GM12873 (cell line): Measurements from ENCODE around the gene ARF4.

Source experiments
- TF ChIP-seq, protein P1 (sequence below): IDR thresholded peaks from 2 replicates; pipeline ENCODE4 v1.5.1; 2012; ENCODE audit warnings: low read depth, mild to moderate bottlenecking, moderate library complexity, low read length, control low read depth; ENCODE audit not compliant: insufficient read depth; ENCODE audit errors: missing control alignments

The ARF4 gene

DNA sequence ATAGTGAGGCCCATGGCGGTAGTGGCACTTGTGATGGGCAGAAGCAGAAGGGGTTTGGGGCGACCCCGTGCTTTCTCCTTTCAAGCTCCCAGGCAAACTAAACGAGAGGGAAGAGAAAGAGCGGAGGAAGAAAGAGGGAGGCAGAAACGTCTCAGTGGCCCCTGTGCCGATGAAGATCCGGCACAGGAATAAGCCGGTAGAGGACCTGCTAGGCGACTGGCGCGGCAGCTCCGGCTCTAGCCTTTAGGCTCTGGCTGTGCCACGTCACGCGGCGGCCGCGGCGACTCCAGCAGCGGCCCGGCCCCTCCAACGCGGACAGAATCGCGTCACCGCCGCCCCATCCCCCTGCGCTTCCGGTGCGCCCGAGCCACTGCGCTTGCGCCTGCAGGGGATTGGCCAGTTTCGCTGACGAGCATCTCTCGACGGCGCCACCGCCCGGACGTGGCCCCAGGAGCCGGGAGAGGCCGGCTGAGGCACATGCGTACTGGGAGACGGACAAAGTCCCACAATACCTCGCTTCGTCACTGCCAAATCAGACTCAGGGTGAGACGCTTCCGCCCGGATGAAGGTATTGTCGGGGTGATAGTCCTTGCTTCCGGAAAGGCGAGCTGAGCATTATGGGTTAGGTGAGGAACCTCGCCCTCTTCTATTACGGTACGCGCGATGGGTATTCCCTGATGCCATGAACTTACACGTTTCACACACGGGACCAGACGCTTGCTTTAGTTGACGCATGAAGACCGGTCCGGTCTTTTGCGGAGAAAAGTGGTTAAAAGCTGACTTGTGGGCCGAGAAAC, at the start of gene ARF4:
Gene ARF4, minus strand, starts transcription at position 218 of the 797 bp plus-strand sequence. Its CDS starts 204 bp downstream, at position 14.
- TF ChIP-seq, protein P1, sequence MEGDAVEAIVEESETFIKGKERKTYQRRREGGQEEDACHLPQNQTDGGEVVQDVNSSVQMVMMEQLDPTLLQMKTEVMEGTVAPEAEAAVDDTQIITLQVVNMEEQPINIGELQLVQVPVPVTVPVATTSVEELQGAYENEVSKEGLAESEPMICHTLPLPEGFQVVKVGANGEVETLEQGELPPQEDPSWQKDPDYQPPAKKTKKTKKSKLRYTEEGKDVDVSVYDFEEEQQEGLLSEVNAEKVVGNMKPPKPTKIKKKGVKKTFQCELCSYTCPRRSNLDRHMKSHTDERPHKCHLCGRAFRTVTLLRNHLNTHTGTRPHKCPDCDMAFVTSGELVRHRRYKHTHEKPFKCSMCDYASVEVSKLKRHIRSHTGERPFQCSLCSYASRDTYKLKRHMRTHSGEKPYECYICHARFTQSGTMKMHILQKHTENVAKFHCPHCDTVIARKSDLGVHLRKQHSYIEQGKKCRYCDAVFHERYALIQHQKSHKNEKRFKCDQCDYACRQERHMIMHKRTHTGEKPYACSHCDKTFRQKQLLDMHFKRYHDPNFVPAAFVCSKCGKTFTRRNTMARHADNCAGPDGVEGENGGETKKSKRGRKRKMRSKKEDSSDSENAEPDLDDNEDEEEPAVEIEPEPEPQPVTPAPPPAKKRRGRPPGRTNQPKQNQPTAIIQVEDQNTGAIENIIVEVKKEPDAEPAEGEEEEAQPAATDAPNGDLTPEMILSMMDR, result no peak

DNA sequence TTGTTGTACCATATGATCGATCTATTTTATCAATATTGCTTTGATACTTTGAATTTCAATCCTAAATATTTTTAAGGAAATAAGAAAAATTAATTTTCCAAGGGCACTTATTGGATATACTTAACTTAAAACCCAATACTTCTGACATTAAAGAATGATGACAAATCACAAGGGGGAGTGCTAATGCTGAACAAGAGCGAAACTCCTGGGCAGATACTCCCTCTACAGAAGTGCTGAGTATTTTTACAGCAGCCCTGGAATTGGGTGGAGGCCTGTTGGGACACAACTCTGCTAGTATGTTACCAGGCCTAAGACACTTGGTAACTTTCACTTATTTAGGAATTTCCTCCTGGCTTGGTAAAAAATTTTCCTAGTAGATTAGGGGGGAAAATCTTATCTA, 49.6 kb upstream of the ARF4 start:
- TF ChIP-seq, protein P1, result no peak

DNA sequence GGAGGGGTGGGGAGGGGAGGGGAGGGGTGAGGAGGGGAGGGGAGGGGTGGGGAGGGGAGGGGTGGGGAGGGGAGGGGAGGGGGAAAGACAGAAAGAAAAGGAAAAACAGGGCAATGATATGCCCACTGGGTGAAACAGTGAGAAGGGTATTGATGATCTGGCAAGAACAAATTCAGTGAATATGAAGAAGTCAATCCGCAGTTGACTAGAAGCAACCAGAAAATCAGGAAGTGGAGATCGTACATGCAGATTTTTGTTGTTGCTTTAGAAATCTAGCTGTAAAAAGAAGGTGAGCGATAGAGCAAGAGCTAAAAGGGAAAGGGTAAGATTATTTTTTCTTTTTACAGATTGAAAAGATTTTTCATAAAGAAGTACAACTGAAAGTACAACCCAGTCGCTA, 47.6 kb upstream of the ARF4 start:
- TF ChIP-seq, protein P1, result no peak

DNA sequence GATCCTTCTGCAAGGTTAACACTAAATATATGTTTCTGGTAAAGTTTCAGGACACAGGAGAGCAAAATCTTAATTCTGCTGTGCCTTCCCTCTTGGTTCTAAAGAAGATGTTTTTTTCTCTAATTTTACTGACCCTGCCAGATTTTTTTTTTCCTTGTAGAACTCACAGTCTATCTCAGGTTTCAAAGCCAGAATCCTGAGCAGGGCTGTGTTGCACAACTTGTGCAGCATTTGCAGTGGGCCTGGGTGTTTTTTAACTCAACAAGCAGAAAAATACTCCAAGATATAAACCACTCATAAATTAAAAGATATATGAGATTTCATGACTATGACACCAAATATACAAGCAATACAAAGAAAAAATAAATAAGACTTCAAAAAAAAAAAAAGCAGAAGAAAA, 40.2 kb upstream of the ARF4 start:
- TF ChIP-seq, protein P1, result no peak

DNA sequence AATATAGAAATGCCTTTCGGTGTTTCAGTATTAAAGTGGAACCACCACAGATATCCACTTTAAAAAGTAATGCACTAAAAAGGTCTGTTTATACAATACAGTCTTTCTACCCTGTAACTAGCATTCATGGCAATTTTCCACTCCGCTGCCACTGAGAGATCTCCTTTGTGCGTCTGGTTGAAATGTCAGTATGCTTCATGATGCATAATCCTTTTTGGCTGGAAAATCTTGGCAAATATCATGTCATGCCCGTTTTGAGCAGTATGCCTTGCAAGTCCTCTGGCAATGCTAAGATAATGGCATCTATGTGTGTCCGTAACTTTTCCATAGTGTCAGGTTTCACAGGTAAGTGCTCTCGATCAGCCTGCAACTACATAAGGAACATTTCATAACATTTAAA, 30.8 kb upstream of the ARF4 start:
- TF ChIP-seq, protein P1, result no peak

DNA sequence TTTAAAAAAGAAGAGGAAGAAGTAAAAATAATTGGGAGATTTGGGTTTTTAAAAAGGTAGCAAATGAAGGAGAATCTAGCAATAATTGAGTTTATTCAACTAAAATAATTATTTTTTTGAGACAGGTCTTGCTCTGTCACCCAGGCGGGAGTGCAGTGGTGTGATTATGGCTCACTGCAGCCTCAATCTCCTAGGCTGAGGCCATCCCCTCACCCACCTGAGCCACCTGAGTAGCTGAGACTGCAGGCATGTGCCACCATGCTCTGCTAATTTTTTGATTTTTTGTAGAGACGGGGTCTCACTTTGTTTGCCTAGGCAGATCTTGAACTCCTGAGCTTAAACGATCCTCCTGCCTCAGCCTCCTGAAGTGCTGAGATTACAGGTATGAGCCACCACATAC, 27.7 kb upstream of the ARF4 start:
- TF ChIP-seq, protein P1, result no peak

DNA sequence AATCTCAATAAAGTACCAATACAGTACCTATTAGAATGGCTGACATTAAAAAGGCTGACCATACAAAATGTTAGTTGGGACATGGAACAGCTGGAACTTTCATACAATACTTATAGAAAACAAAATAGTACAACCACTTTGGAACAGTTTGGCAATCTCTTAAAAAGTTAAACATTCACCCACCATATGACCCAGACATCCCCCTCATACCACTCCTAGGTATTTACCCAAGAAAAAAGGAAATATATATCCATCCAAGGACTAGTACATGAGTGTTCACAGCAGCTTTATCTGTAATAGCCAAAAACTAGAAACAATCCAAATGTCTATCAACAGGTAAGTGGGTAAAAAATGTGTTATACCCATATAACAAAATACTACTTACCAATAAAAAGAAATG, 25.2 kb upstream of the ARF4 start:
- TF ChIP-seq, protein P1, result no peak
